Skeletal muscle cell (primary cell): ENCODE data around the gene RTP2.
"Not testable (repeated sequence)": the region's sequence is repeated elsewhere in the genome, so short reads cannot be mapped to it uniquely, and the experiment has no call there.

Experiments used
- DNase-seq: peaks from one replicate; pipeline ENCODE4 v3.0.0-alpha.2; 2010; ENCODE audit warnings: low read depth
- H3K4me3 ChIP-seq: 2 replicates; pipeline ENCODE4 v1.5.1; 2011; ENCODE audit warnings: low read depth, mild to moderate bottlenecking, control low read depth, low read length, moderate library complexity

RTP2 gene

GRCh38 chr3:187681756-187682155, 20.6 kb downstream of the RTP2 start:
- not testable (repeated sequence) for DNase-seq

GRCh38 chr3:187679638-187680396, 22.5 kb downstream of the RTP2 start:
- H3K4me3 ChIP-seq: no peak overlapping the region
- no peak for DNase-seq

More at GRCh38 chr3:187681756-187682155, 20.6 kb downstream of the RTP2 start:
- not testable (repeated sequence) for H3K4me3 ChIP-seq

- DNase-seq: no peak
- no peak overlapping the region for H3K4me3 ChIP-seq
Measured at GRCh38 chr3:187678726-187679268, 23.6 kb downstream of the RTP2 start.

GRCh38 chr3:187677604-187678003, 24.8 kb downstream of the RTP2 start:
- no peak overlapping the region for H3K4me3 ChIP-seq
- DNase-seq: no peak

GRCh38 chr3:187673012-187673411, 29.3 kb downstream of the RTP2 start:
- DNase-seq: no peak
- no peak overlapping the region for H3K4me3 ChIP-seq

DNA sequence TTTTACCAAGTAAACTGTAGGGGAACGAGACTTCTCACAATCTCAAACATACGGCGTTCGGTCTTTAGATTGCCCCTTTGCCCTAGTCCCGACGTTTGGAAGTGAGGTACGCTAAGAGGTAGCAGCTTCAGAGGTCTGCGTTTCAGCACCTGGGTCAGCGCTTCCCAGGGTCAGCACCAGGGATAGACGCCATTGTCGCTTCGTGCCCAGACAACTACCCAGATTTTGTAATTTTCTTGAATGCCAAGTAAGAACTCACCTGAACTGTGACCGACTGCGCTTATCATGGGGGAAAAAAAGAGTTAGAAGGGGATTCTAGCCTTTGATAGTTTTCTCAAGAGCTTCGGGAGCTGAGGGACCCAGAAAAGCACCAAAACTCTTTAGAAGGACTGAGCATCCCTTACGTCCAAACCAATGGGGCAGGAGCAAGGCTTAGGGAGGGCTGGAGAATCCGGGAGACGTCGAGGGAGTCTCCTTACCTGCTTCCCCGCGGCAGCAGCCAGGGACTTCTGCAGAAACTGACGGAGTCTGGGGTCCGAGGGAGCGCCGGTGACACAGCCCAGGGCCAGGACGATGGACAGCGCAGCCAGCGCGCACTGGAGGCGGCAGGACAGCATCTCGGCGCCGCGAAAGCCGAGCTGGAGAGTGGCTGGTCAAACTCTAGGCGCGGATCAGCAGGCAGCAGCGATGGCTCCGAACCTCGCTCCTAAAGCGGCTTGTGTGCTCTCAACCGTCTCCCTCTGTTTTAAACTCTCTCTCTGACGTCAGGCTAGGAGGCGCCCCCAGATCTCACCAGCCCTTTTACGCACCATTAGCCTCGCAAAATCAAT, 32.5 kb downstream of the RTP2 start, which contains the start of gene SST:
Gene SST, minus strand, starts transcription at position 720 of the 830 bp plus-strand sequence. Its CDS starts 103 bp downstream, at position 617.
- peak; percentile 4 for DNase-seq
- no peak within 1 kb of the TSS for H3K4me3 ChIP-seq

DNA sequence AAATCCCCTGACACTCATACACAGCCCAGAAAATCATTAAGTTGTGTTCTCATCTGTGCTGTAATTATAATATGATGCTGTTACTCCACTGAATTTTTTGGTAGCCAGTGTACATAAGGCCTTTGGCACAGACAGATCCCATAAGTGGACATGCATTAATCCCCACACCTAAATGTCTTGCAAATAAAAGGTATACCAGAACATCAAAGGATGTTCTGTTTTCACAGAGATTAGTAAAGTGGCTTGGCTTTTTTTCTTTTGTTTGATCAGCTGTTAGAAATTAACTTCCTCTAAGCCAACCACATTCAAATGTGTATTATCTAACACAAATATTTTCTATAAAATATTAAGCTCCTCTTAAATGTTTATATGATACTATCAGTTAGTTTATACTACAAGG, 34.8 kb downstream of the RTP2 start:
- no peak for DNase-seq
- no peak overlapping the region for H3K4me3 ChIP-seq

DNA sequence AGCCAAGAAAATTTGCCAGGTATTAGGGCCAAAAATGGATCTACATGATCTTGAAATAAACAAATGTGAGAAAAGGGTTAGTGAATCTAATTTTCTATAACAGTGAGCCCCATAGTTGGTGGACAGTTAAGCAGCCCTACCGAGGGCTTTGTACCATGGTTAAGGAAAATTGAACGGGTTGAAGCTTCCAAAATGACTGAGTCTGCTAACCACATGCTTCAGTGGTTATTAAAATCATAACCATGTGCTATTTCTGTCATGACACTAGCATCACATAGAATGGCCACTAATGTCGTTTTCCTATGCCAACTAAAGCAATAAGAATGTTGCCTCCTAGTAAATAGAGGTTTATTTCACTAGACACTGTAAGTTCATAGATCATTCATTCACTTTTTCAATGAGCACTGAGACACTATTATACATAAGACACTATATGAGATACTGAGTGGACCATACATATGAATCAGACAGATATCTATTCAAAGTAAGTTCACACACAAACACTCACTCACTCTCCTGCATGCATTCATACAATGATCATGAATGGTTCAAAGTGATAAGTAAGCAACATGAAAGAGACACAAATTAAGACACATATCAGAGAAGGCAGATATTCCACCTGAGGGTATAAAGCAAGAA, 36.5 kb downstream of the RTP2 start:
- no peak overlapping the region for H3K4me3 ChIP-seq
- DNase-seq: no peak

DNA sequence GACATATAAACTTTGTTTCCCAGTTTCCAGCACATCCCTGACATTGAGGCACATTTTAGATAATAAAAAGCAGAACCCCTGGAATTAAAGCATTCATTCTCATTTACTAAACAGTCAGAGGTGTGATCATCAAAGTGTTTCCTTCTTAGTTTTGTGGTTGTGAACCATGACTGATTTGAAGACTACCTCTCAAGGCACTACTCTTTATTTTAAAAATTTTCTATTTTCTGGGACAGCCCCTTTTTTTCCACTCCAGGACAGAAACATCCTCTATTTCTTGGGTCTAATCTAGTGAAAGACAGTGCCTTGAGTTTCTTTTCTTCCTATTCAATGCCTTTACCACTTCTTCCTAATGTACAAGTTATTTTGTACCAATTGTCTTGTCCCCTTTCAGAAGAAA, 37.3 kb downstream of the RTP2 start:
- H3K4me3 ChIP-seq: no peak overlapping the region
- DNase-seq: no peak

DNA sequence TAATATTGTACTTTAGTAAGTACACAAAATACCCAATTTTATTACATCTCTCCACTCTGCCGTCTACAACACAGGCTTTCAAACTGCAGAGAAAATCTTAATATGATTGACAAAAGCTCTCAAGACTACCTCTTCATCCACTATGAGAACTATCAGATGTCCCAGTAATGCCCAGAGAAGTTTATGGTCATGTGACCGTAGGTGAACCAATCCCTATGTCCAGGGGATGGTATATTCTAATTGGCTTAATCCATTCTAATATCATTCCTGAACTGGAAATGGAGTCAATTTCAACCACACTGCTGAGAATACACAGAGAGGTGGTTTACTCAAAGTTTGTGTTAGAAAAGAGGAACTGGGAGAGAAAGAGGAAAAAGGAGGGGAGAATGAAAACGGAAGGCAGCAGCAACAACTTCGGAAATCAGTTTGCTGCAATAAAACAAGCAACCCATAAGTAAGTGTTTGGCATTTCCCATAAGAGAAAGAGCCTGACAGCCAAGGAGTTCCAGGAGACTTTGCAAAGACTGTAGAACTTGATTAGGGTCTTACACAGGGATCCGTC, 39.4 kb downstream of the RTP2 start:
- no peak overlapping the region for H3K4me3 ChIP-seq
- DNase-seq: no peak

DNA sequence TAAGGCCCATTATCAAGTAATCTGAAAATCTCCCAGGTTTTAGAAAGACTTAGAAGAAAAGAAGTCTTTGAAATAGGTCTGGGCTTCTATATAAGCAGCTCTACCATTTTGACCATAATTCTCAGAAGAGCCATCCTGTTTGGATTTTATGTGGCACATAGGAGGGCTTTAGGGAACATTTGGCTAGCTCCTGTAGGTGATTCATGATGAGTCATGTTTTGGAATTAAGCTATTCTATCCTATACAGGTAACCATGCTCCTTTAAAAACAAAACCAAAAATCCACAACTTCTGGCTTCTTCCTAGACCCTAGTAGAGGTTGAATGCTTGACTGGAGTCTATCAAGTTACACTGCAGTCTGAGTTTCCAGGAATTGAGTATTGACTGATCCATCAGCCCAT, 41.1 kb downstream of the RTP2 start:
- H3K4me3 ChIP-seq: no peak overlapping the region
- no peak for DNase-seq

GRCh38 chr3:187651282-187651681, 51.1 kb downstream of the RTP2 start:
- DNase-seq: no peak
- H3K4me3 ChIP-seq: no peak overlapping the region
